HG02759 (cell line): ENCODE measurements around the gene GLYAT.
"Not testable (repeated sequence)": the region's sequence is repeated elsewhere in the genome, so short reads cannot be mapped to it uniquely, and the experiment has no call there.

ENCODE experiments used
- ATAC-seq: cut with Tn5 transposase; IDR thresholded peaks from one replicate; pipeline ENCODE4 v1.9.1; 2021; ENCODE audit warnings: mild to moderate bottlenecking, moderate library complexity; ENCODE audit not compliant: unreplicated experiment

The GLYAT gene

GRCh38 chr11:58744988-58745704 lies 13.4 kb upstream of the GLYAT start:
- ATAC-seq = no peak

DNA sequence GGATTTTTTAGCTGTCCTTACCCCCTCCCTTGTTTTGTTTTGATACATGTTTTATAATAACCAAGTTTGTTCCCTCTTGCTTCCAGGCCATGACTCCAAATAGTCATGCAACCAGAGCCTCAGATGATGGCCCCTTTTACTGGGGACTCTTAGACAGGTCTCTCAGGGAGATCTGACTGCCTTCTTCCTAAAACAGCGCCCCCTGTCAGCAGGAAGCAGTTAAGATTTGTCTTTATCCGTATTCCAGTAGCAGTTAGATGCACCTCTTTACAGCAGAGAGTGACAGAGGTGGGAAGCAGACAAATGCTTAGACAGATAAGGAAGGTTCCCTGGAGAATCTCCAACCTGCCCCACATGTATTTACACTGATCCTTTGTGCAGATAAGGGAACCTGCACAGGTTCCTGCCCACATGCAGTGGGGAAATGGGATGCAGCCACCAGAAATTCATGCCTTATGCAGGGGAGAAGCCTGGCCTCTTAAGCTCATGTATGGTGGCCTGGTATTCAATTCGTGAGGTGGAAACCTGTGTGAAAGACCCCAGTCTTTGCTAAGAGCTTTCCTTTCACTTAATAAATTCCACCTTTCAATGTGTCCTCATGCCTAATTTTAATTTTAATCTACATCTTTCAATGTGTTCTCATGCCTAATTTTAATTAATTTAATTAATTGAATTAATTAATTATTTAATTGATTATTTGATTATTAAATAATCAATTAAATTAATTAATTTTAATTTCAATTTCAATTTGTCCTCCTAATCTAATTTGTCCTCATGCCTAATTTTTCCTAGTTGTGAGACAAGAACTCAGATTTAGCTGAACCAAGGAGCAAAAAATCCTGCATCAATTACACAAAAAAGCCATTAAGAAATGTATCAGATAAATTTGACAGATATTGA lies 11.5 kb upstream of the GLYAT start:
- no peak for ATAC-seq

- no peak for ATAC-seq
Measured at GRCh38 chr11:58742140-58742539, 10.4 kb upstream of the GLYAT start.

- no peak for ATAC-seq
Measured at GRCh38 chr11:58741127-58741526, 9.4 kb upstream of the GLYAT start.

GRCh38 chr11:58740447-58740846 lies 8.7 kb upstream of the GLYAT start:
- ATAC-seq = no peak

DNA sequence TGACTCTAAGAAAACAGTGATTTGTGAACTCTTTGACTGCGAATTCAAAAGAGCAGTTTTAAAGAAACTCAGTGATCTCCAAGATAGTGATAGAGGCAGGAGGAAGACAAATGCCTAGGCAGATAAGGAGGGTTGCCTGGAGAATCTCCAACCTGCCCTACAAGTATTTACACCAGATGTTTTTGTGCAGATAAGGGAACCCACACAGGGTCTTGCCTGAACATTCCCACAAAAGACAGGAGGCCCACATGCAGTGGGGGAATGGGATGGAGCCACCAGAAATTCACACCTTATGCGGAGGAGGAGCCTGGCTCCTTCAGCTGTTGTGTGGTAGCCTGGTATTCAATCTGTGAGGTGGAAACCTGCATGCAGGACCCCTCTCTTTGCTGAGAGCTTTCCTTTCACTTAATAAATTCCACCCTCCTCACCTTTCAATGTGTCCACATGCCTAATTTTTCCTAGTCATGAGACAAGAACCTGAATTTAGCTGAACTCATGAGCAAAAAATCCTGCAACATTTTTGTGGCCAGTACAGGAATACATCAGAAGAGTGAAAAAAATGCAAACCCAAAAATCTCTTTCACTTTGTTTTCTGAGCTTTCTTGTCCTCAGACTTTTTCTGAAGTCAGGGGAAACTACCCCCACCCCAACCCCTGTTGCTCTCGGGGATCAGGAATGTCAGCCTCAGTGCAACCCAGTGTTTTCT lies 8.1 kb upstream of the GLYAT start:
- no peak for ATAC-seq

DNA sequence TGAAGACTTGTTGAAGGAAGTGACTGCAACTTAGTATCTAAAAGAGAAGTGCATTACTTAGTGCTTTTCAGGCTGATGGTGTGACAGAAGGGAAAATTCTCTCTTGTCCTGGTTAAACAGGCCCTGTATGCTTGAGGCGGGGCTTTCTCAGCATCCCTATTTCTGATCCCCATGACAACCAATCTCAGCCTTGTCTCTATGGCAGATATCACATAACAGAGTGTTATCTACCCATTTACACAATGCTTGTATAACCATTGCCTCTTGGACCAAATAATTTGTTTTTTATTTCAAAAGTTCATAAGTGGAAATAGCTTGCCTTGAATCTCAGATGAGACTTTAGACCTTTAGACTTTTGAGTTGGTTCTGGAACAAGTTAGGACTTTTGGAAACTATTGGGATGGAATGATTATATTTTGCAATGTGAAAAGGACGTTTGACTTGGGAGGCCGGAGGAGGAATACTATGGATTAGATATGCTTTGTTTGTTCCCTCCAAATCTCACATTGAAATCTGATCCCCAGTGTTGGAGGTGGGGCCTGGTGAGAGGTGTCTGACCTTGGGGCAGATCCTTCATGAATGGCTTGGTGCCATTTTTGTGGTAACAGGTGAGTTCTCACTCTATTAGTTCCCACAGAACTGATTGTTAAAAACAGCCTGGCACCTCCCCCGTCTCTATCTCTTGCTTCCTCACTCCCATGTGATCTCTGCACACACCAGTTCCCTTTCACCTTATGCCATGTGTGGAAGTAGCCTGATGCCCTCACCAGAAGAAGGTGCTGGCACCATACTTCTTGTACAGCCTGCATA lies 3.1 kb upstream of the GLYAT start:
- ATAC-seq = no peak

GRCh38 chr11:58730507-58731089 lies 1.1 kb downstream of the GLYAT start:
- no peak for ATAC-seq

GRCh38 chr11:58727415-58727797 lies 4.3 kb downstream of the GLYAT start:
- ATAC-seq = no peak

DNA sequence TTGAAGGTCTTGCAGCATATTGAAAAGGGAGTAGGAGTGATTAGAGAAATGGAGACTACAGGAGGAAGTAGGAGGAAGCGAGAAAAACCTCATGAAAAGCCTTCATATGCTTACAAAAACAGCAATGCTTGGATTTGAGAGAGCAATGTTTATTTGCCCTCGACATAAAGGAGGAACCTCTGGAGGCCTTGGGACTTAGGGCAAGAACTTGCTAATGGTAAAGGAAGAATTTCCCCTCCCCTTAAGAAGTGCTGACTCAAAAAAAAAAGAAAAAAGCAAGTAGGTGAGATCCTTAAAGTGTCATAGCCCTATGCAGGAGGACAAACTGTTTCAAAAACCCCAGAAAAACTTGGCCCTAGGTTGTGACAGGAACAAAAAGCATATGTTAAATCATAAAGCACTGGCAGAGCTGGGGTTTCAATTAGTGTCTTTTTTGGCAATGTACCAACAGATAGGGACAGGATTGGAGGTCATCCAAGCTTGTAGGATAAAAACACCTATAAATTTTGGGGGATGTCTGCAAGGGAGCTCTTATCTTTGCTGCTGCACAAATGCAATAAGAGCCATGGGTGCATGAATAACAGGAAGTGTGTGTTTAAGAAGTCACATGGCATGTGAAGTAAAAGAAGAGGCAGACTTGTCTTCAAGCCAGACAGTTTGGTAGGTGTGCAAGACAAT lies 4.9 kb downstream of the GLYAT start:
- ATAC-seq = no peak

GRCh38 chr11:58719406-58720117 lies 12.2 kb downstream of the GLYAT start:
- ATAC-seq = no peak

DNA sequence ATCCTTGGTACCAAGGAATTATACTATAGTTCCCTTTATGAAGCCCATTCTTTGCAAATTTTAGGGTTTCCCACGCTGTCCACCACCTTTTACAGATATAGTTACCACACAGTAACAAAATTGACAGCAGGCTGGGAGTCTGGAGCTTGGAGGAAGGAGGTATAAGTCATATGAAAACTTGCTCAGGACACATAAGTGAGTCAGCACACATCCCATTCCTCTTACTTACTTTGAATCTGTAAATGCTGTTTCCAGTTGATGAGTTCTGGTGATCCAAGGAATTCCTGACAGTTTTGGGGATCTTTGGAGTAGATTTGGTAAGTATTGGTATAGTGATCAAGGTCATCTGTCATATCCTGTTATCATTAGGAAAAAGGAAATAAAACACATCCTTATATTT lies 19.2 kb downstream of the GLYAT start:
- no peak for ATAC-seq

DNA sequence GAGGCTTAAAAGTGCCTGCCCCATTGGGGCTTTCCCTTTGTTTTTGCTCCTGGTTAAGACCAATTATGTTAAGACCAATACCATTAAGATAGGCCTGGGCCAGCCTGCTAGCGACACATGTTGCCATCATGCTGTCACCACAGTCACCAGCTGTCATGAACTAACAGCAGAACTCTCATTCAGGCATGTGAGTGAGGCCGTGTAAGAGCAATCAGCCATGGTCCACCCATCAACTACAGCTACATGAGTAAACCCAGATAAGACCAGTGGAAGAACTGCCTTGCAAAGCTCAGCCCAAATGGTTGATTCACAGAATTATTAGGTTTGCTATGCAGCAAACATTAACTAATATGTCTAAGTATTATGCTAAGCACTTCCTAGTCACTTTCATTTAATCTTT lies 19.9 kb downstream of the GLYAT start:
- ATAC-seq = no peak

GRCh38 chr11:58707767-58708166 lies 24.0 kb downstream of the GLYAT start:
- ATAC-seq = no peak

- not testable (repeated sequence) for ATAC-seq
Measured at GRCh38 chr11:58696825-58697224, 34.9 kb downstream of the GLYAT start.

- no peak for ATAC-seq
Measured at GRCh38 chr11:58693026-58693425, 38.7 kb downstream of the GLYAT start.

GRCh38 chr11:58691675-58692074 lies 40.1 kb downstream of the GLYAT start:
- ATAC-seq = no peak

- no peak for ATAC-seq
Measured at GRCh38 chr11:58688789-58689503, 42.8 kb downstream of the GLYAT start.
